Endodermal cell (in vitro differentiated cells): ENCODE results near the gene ETAA1. TPM values are rescaled to one million over a fixed set of nuclear protein-coding genes. Genes with fewer than 3 reads are reported as not detected.

Source experiments
- DNase-seq: peaks from one replicate; pipeline ENCODE4 v3.0.0-alpha.2; 2017
- H3K27ac ChIP-seq: 2 replicates; pipeline ENCODE4 v1.5.1; 2013; ENCODE audit warnings: mild to moderate bottlenecking, low read depth, low read length, moderate library complexity
- H3K27me3 ChIP-seq: 2 replicates; pipeline ENCODE4 v1.6.1; 2013; ENCODE audit warnings: mild to moderate bottlenecking, low read length, moderate library complexity; ENCODE audit not compliant: insufficient read depth, control insufficient read depth, poor library complexity, severe bottlenecking
- H3K36me3 ChIP-seq: 2 replicates; pipeline ENCODE4 v1.7.0; 2013; ENCODE audit warnings: mild to moderate bottlenecking, low read length, moderate library complexity; ENCODE audit not compliant: control insufficient read depth, insufficient read depth
- H3K4me1 ChIP-seq: one replicate; pipeline ENCODE4 v1.7.0; 2013; ENCODE audit warnings: low read length; ENCODE audit not compliant: control insufficient read depth, insufficient read depth
- H3K4me3 ChIP-seq: 2 replicates; pipeline ENCODE4 v1.5.1; 2013; ENCODE audit warnings: mild to moderate bottlenecking, low read length, moderate library complexity
- H3K9ac ChIP-seq: 2 replicates; pipeline ENCODE4 v1.6.1; 2013; ENCODE audit warnings: mild to moderate bottlenecking, low read length, moderate library complexity; ENCODE audit not compliant: poor library complexity, severe bottlenecking; ENCODE audit errors: extremely low read depth
- H3K9me3 ChIP-seq: 2 replicates; pipeline ENCODE4 v1.6.1; 2013; ENCODE audit warnings: mild to moderate bottlenecking, low read length, moderate library complexity; ENCODE audit not compliant: control insufficient read depth
- H3K27ac Mint-ChIP-seq: 2 replicates; pipeline ENCODE4 v1.8.0; 2020; ENCODE audit warnings: mixed read lengths
- H3K27me3 Mint-ChIP-seq: 2 replicates; pipeline ENCODE4 v1.8.0; 2021; ENCODE audit warnings: mild to moderate bottlenecking, mixed read lengths; ENCODE audit not compliant: insufficient read depth
- H3K36me3 Mint-ChIP-seq: 2 replicates; pipeline ENCODE4 v1.8.0; 2020; ENCODE audit warnings: low read depth, mixed read lengths
- H3K4me1 Mint-ChIP-seq: 2 replicates; pipeline ENCODE4 v1.8.0; 2020; ENCODE audit warnings: mixed read lengths
- H3K4me3 Mint-ChIP-seq: 2 replicates; pipeline ENCODE4 v1.8.0; 2020; ENCODE audit warnings: mild to moderate bottlenecking, moderate library complexity, mixed read lengths
- H3K9me3 Mint-ChIP-seq: 2 replicates; pipeline ENCODE4 v1.8.0; 2020; ENCODE audit warnings: mild to moderate bottlenecking, mixed read lengths
- WGBS, 2 experiments: methylation state at CpG; one replicate each; pipeline versions ENCODE4 v1.1.5 to v1.1.7; 2013; ENCODE audit warnings: missing lambda C conversion rate in 2 of 2, mixed read lengths in 1 of 2; ENCODE audit not compliant: insufficient coverage in 1 of 2, insufficient read length in 1 of 2; 5-methylcytosine and 5-hydroxymethylcytosine counted together
- total RNA-seq, 2 donors: library from RNA; stranded (reverse); fragmentation: NEBNext Ultra II Directional in 1 of 2; extraction: Animal tissue kit (Norgen Biotek cat#: 25700) in 1 of 2; gene quantifications; 2 replicates in 1 of 2; 3 replicates in 1 of 2; pipeline ENCODE4 v1.2.1, GENCODE V29; 2021
- TF ChIP-seq, protein P1 (sequence below): fragments of 200-600 bp; sonication (generic); conservative IDR thresholded peaks from 2 replicates; pipeline ENCODE4 v1.5.0; 2021; ENCODE audit warnings: antibody characterized with exemption, mild to moderate bottlenecking

The ETAA1 gene
- total RNA-seq, 2 donors from 2014 or later, result 18.9 to 21.3 TPM

DNA sequence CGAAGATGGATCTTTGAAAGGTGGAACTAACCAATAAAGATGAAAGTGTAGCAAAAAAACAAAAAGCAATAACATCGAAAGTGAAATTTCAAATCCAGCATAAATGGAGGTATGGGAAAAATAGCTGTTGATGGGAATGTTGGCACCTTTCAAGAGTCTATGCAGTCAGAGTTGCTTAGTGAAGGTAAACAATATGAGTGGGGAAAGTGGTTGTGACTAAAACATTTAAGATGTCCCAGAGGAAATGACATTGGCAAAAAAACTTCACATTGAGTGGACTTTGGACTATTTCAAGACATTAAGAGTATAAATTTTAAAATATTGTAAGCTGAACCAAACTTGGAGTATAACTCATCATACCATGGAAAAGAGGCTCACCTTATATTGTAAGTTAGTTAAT is 17.7 kb downstream of the ETAA1 start:
- DNase-seq, result no peak
- Histone ChIP-seq H3K36me3 (peaks cover 16% of the 10 kb centered on the region), H3K9me3 (no peaks in the 10 kb centered on the region), H3K27ac (no peak overlapping the region), H3K9ac (no peak overlapping the region), H3K4me3 (no peak overlapping the region), H3K27me3 (no peaks in the 10 kb centered on the region), H3K4me1 (no peaks in the 10 kb centered on the region)
- H3K4me3 Mint-ChIP-seq, result no peak overlapping the region
- 85 to 100% methylated on average over 2 of the region's 2 CpGs for WGBS, 2 experiments
- TF ChIP-seq, protein P1, sequence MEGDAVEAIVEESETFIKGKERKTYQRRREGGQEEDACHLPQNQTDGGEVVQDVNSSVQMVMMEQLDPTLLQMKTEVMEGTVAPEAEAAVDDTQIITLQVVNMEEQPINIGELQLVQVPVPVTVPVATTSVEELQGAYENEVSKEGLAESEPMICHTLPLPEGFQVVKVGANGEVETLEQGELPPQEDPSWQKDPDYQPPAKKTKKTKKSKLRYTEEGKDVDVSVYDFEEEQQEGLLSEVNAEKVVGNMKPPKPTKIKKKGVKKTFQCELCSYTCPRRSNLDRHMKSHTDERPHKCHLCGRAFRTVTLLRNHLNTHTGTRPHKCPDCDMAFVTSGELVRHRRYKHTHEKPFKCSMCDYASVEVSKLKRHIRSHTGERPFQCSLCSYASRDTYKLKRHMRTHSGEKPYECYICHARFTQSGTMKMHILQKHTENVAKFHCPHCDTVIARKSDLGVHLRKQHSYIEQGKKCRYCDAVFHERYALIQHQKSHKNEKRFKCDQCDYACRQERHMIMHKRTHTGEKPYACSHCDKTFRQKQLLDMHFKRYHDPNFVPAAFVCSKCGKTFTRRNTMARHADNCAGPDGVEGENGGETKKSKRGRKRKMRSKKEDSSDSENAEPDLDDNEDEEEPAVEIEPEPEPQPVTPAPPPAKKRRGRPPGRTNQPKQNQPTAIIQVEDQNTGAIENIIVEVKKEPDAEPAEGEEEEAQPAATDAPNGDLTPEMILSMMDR, result no peak
- H3K27ac Mint-ChIP-seq, result no peak overlapping the region
- peaks cover 3% of the 10 kb centered on the region for H3K36me3 Mint-ChIP-seq
- H3K4me1 Mint-ChIP-seq, result no peaks in the 10 kb centered on the region
- no peaks in the 10 kb centered on the region for H3K27me3 Mint-ChIP-seq
- H3K9me3 Mint-ChIP-seq, result no peaks in the 10 kb centered on the region

DNA sequence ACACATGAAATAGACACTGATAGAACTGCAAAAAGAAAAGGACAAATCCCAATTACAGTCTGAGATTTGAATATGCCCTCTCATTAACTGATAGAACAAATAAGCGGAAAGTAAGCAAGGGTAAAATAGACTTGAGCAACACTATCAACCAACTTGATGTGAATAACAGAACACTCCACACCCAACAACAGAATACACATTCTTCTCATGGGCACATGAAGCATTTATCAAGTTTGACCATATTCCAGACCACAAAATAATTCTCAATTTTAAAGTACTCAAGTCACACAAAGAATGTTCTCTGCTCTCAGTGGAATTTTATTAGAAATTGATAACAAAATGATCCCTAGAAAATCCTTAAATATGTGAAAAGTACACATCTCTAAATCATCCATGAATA is 19.0 kb downstream of the ETAA1 start:
- H3K9ac ChIP-seq, result no peak overlapping the region
- H3K4me3 ChIP-seq, result no peak overlapping the region
- WGBS, 2 experiments, result 100% methylated on average over 1 of the region's 1 CpG; no CpG with 5 or more reads in 1 of the 2 experiments
- Mint-ChIP-seq H3K36me3 (no peaks in the 10 kb centered on the region), H3K4me1 (no peaks in the 10 kb centered on the region), H3K27me3 (no peaks in the 10 kb centered on the region), H3K27ac (no peak overlapping the region), H3K9me3 (no peaks in the 10 kb centered on the region), H3K4me3 (no peak overlapping the region)
- no peaks in the 10 kb centered on the region for H3K27me3 ChIP-seq
- H3K4me1 ChIP-seq, result no peaks in the 10 kb centered on the region
- TF ChIP-seq, protein P1, result no peak
- H3K9me3 ChIP-seq, result no peaks in the 10 kb centered on the region
- H3K36me3 ChIP-seq, result peaks cover 4% of the 10 kb centered on the region
- no peak overlapping the region for H3K27ac ChIP-seq
- no peak for DNase-seq

DNA sequence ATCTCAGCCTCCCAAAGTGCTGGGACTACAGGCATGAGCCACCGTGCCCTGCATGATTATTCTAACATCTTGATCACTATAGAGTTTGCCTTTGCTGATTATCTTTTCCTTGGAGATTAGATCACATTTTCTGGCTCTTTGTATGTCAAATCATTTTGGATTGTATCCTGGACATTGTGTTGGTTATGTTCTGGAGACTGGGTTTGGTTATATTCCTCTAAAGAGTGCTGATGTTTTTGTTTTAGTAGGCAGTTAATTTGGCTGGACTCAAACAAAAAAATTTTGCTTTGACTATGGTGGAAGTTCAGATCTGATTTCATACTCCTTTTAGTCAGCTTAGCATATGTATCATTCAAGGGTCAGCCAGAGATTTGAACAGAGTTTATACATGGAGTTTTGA is 26.4 kb downstream of the ETAA1 start:
- Histone ChIP-seq H3K36me3 (no peaks in the 10 kb centered on the region), H3K4me3 (no peak overlapping the region), H3K27ac (no peak overlapping the region), H3K27me3 (no peaks in the 10 kb centered on the region), H3K4me1 (no peaks in the 10 kb centered on the region), H3K9me3 (peaks cover 12% of the 10 kb centered on the region), H3K9ac (no peak overlapping the region)
- Mint-ChIP-seq H3K4me1 (no peaks in the 10 kb centered on the region), H3K27me3 (no peaks in the 10 kb centered on the region), H3K27ac (no peak overlapping the region), H3K36me3 (peaks cover 4% of the 10 kb centered on the region), H3K9me3 (peaks cover 15% of the 10 kb centered on the region), H3K4me3 (no peak overlapping the region)
- no peak for DNase-seq
- 83 to 94% methylated on average over 1 of the region's 1 CpG for WGBS, 2 experiments
- TF ChIP-seq, protein P1, result no peak
